HepG2 (cell line): ENCODE results near the gene AGRN. TPM values are rescaled to one million over a fixed set of nuclear protein-coding genes. Genes with fewer than 3 reads are reported as not detected.

Experiments
- BCL6 ChIP-seq: IDR thresholded peaks from 2 replicates; pipeline ENCODE4 v1.6.1; 2016; ENCODE audit warnings: missing genetic modification reagents, missing compliant biosample characterization
- BRCA1 ChIP-seq: sonication (generic); formaldehyde crosslinking; IDR thresholded peaks from 2 replicates; pipeline ENCODE4 v1.4.0; 2020; ENCODE audit warnings: missing genetic modification reagents
- ELF4 ChIP-seq: sonication (generic); formaldehyde crosslinking; IDR thresholded peaks from 2 replicates; pipeline ENCODE4 v1.5.0; 2020; ENCODE audit warnings: missing genetic modification reagents, mild to moderate bottlenecking, moderate library complexity, borderline replicate concordance
- KDM4B ChIP-seq: sonication (generic); formaldehyde crosslinking; IDR thresholded peaks from 2 replicates; pipeline ENCODE4 v1.4.0; 2020; ENCODE audit warnings: missing genetic modification reagents
- MLLT10 ChIP-seq: sonication (generic); formaldehyde crosslinking; IDR thresholded peaks from 2 replicates; pipeline ENCODE4 v1.4.0; 2020; ENCODE audit warnings: missing genetic modification reagents
- NCOA1 ChIP-seq: sonication (generic); formaldehyde crosslinking; IDR thresholded peaks from 2 replicates; pipeline ENCODE4 v1.9.0; 2021; ENCODE audit warnings: missing genetic modification reagents
- SETDB1 ChIP-seq: sonication (generic); formaldehyde crosslinking; IDR thresholded peaks from 2 replicates; pipeline ENCODE4 v1.5.1; 2020; ENCODE audit warnings: missing genetic modification reagents, mild to moderate bottlenecking, borderline replicate concordance
- SNAI1 ChIP-seq: sonication (generic); formaldehyde crosslinking; IDR thresholded peaks from 2 replicates; pipeline ENCODE4 v1.5.0; 2020; ENCODE audit warnings: mild to moderate bottlenecking, missing genetic modification reagents, borderline replicate concordance
- YY1 ChIP-seq: IDR thresholded peaks from 2 replicates; pipeline ENCODE4 v1.6.1; 2011; ENCODE audit warnings: low read length, low read depth, moderate library complexity, mild to moderate bottlenecking; ENCODE audit not compliant: insufficient read depth, insufficient replicate concordance
- ZNF326 ChIP-seq: sonication (generic); formaldehyde crosslinking; IDR thresholded peaks from 2 replicates; pipeline ENCODE4 v1.4.0; 2020; ENCODE audit warnings: missing genetic modification reagents, borderline replicate concordance
- ZNF343 ChIP-seq: sonication (generic); formaldehyde crosslinking; IDR thresholded peaks from 2 replicates; pipeline ENCODE4 v1.4.0; 2020; ENCODE audit warnings: mild to moderate bottlenecking, missing genetic modification reagents
- ZNF460 ChIP-seq: sonication (generic); formaldehyde crosslinking; IDR thresholded peaks from 2 replicates; pipeline ENCODE4 v1.5.1; 2020; ENCODE audit warnings: missing genetic modification reagents, mild to moderate bottlenecking, borderline replicate concordance
- ZNF546 ChIP-seq: sonication (generic); formaldehyde crosslinking; conservative IDR thresholded peaks from 2 replicates; pipeline ENCODE4 v1.8.1; 2023; ENCODE audit warnings: mild to moderate bottlenecking, missing genetic modification reagents
- ZNF564 ChIP-seq: sonication (generic); formaldehyde crosslinking; IDR thresholded peaks from 2 replicates; pipeline ENCODE4 v1.8.1; 2023; ENCODE audit warnings: mild to moderate bottlenecking, missing genetic modification reagents
- ZNF567 ChIP-seq: sonication (generic); formaldehyde crosslinking; IDR thresholded peaks from 2 replicates; pipeline ENCODE4 v1.8.1; 2023; ENCODE audit warnings: mild to moderate bottlenecking, missing genetic modification reagents, borderline replicate concordance
- ZNF614 ChIP-seq: IDR thresholded peaks from 2 replicates; pipeline ENCODE4 v1.6.1; 2018; ENCODE audit warnings: missing biosample characterization, missing genetic modification reagents, inconsistent platforms, borderline replicate concordance
- polyA plus RNA-seq, 8 experiments: library from polyadenylated mRNA; depleted of rRNA in 3 of 8; stranded (reverse) in 7 of 8; unstranded in 1 of 8; fragments of >200 nt; fragmentation: Illumina TruSeq in 4 of 8; extraction: Trizol in 4 of 8; gene quantifications; 2 replicates each; pipeline versions ENCODE4 v1.2.1 to v1.2.3, GENCODE V29; 2011 to 2016; ENCODE audit warnings: low read depth in 4 of 8, missing spikeins in 1 of 8, mixed read lengths in 1 of 8; ENCODE audit not compliant: insufficient read depth in 1 of 8
- total RNA-seq, 5 experiments: library from RNA; depleted of rRNA; stranded (reverse); fragments of >200 nt; fragmentation: Illumina TruSeq; extraction: Trizol; gene quantifications; 2 replicates each; pipeline ENCODE4 v1.2.3, GENCODE V29; 2016; ENCODE audit warnings: low read depth in 1 of 5
- TF ChIP-seq, protein P1 (sequence below): sonication (generic); formaldehyde crosslinking; IDR thresholded peaks from 2 replicates; pipeline ENCODE4 v1.5.1; 2020; ENCODE audit warnings: mild to moderate bottlenecking, missing genetic modification reagents, moderate library complexity
- TF ChIP-seq, protein P2 (sequence below): IDR thresholded peaks from 2 replicates; pipeline ENCODE4 v1.6.1; 2016; ENCODE audit warnings: missing genetic modification reagents, missing compliant biosample characterization
- TF ChIP-seq, protein P3 (sequence below): fragments of 450-650 bp; IDR thresholded peaks from 2 replicates; pipeline ENCODE4 v1.6.1; 2016
- TF ChIP-seq, protein P4 (sequence below): sonication (generic); formaldehyde crosslinking; IDR thresholded peaks from 2 replicates; pipeline ENCODE4 v1.5.0; 2020; ENCODE audit warnings: mild to moderate bottlenecking, missing genetic modification reagents
- TF ChIP-seq, protein P5 (sequence below): IDR thresholded peaks from 2 replicates; pipeline ENCODE4 v1.6.1; 2016; ENCODE audit warnings: missing compliant biosample characterization, missing genetic modification reagents, borderline replicate concordance

The AGRN gene
- total and polyA plus RNA-seq, 2 of the 13 experiments (the other 11 are each of a cell fraction or from before 2014, with no cell fraction given) = 29.8 to 65.2 TPM

DNA sequence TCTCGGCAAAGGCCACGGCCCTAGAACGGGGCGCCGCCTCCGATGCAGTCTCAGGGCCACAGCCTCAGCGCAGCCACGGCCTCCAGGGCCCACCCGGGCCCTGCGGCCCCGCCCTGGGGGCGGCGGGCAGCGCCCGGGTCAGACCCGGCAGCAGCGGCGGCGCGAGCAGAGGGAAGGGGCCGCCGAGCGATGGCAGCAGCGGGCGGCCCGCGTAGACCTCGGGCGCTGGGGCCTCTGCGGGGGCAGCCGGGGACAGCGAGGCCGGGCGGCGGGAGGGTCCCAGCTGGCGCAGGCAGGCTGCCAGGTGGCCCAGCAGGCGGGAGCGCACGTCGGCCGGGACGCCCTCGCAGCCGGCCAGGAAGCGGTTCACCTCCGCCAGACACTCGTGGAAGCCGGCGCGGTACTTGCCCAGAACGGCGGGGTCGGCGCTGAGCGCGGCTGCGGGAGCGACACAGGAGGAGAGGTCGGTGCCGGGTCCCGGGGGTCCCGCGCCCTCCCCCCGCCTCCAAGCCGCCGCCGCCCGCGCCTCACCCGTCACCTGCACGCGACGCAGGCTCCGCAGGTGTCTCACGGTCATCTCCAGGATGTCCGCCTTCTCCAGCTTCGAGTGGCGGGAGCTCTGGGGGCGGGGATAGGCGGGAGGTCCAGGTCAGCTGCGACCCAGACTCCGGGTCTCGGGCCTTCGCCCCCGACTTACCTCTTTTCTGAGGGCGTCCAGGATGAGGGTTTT lies 20.8 kb upstream of the AGRN start (continued):
- no peak for TF ChIP-seq BCL6
- TF ChIP-seq, protein P1, sequence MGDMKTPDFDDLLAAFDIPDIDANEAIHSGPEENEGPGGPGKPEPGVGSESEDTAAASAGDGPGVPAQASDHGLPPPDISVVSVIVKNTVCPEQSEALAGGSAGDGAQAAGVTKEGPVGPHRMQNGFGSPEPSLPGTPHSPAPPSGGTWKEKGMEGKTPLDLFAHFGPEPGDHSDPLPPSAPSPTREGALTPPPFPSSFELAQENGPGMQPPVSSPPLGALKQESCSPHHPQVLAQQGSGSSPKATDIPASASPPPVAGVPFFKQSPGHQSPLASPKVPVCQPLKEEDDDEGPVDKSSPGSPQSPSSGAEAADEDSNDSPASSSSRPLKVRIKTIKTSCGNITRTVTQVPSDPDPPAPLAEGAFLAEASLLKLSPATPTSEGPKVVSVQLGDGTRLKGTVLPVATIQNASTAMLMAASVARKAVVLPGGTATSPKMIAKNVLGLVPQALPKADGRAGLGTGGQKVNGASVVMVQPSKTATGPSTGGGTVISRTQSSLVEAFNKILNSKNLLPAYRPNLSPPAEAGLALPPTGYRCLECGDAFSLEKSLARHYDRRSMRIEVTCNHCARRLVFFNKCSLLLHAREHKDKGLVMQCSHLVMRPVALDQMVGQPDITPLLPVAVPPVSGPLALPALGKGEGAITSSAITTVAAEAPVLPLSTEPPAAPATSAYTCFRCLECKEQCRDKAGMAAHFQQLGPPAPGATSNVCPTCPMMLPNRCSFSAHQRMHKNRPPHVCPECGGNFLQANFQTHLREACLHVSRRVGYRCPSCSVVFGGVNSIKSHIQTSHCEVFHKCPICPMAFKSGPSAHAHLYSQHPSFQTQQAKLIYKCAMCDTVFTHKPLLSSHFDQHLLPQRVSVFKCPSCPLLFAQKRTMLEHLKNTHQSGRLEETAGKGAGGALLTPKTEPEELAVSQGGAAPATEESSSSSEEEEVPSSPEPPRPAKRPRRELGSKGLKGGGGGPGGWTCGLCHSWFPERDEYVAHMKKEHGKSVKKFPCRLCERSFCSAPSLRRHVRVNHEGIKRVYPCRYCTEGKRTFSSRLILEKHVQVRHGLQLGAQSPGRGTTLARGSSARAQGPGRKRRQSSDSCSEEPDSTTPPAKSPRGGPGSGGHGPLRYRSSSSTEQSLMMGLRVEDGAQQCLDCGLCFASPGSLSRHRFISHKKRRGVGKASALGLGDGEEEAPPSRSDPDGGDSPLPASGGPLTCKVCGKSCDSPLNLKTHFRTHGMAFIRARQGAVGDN (CRISPR knock-in tag) = peak; percentile 49; the same call in 1 of the 2 replicates
- TF ChIP-seq SETDB1 = no peak
- TF ChIP-seq, protein P2, sequence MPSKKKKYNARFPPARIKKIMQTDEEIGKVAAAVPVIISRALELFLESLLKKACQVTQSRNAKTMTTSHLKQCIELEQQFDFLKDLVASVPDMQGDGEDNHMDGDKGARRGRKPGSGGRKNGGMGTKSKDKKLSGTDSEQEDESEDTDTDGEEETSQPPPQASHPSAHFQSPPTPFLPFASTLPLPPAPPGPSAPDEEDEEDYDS (CRISPR knock-in tag) = no peak
- no peak for TF ChIP-seq YY1
- TF ChIP-seq KDM4B (CRISPR knock-in tag) = no peak
- TF ChIP-seq BRCA1 (CRISPR knock-in tag) = no peak
- no peak for TF ChIP-seq ZNF567
- TF ChIP-seq ZNF564 (CRISPR knock-in tag) = no peak
- TF ChIP-seq ZNF326 (CRISPR knock-in tag) = no peak
- TF ChIP-seq, protein P3, sequence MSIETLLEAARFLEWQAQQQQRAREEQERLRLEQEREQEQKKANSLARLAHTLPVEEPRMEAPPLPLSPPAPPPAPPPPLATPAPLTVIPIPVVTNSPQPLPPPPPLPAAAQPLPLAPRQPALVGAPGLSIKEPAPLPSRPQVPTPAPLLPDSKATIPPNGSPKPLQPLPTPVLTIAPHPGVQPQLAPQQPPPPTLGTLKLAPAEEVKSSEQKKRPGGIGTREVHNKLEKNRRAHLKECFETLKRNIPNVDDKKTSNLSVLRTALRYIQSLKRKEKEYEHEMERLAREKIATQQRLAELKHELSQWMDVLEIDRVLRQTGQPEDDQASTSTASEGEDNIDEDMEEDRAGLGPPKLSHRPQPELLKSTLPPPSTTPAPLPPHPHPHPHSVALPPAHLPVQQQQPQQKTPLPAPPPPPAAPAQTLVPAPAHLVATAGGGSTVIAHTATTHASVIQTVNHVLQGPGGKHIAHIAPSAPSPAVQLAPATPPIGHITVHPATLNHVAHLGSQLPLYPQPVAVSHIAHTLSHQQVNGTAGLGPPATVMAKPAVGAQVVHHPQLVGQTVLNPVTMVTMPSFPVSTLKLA = no peak
- TF ChIP-seq MLLT10 (CRISPR knock-in tag) = no peak
- no peak for TF ChIP-seq NCOA1 (CRISPR knock-in tag)
- TF ChIP-seq, protein P4, sequence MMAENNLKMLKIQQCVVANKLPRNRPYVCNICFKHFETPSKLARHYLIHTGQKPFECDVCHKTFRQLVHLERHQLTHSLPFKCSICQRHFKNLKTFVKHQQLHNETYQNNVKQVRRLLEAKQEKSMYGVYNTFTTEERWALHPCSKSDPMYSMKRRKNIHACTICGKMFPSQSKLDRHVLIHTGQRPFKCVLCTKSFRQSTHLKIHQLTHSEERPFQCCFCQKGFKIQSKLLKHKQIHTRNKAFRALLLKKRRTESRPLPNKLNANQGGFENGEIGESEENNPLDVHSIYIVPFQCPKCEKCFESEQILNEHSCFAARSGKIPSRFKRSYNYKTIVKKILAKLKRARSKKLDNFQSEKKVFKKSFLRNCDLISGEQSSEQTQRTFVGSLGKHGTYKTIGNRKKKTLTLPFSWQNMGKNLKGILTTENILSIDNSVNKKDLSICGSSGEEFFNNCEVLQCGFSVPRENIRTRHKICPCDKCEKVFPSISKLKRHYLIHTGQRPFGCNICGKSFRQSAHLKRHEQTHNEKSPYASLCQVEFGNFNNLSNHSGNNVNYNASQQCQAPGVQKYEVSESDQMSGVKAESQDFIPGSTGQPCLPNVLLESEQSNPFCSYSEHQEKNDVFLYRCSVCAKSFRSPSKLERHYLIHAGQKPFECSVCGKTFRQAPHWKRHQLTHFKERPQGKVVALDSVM (CRISPR knock-in tag) = no peak
- TF ChIP-seq ZNF546 (CRISPR knock-in tag) = no peak
- no peak for TF ChIP-seq ZNF460 (CRISPR knock-in tag)
- TF ChIP-seq, protein P5, sequence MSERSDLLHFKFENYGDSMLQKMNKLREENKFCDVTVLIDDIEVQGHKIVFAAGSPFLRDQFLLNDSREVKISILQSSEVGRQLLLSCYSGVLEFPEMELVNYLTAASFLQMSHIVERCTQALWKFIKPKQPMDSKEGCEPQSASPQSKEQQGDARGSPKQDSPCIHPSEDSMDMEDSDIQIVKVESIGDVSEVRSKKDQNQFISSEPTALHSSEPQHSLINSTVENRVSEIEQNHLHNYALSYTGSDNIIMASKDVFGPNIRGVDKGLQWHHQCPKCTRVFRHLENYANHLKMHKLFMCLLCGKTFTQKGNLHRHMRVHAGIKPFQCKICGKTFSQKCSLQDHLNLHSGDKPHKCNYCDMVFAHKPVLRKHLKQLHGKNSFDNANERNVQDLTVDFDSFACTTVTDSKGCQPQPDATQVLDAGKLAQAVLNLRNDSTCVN (CRISPR knock-in tag) = no peak
- TF ChIP-seq ZNF614 = no peak
- TF ChIP-seq SNAI1 (CRISPR knock-in tag) = no peak
- TF ChIP-seq ZNF343 (CRISPR knock-in tag) = no peak
- no peak for TF ChIP-seq ELF4 (CRISPR knock-in tag)
